Hematopoietic multipotent progenitor cell treated with erythropoietin and hydrocortisone succinate and interleukin-3 and kit ligand, for 6 days (in vitro differentiated cells): ENCODE data around the gene RSKR.
"Not testable (repeated sequence)": the region's sequence is repeated elsewhere in the genome, so short reads cannot be mapped to it uniquely, and the experiment has no call there.

Source experiments
- DNase-seq: peaks from one replicate; pipeline ENCODE4 v3.0.0-alpha.2; 2015

Gene RSKR

GRCh38 chr17:28576758-28577465 lies 37.1 kb downstream of the RSKR start, which contains the start of gene ALDOC:
Gene ALDOC (minus strand): TSS chr17:28576895. CDS start chr17:28575532, 1,363 bp downstream.
- DNase-seq, result peak; percentile 98

- not testable (repeated sequence) for DNase-seq
Observed at GRCh38 chr17:28576016-28576415, 38.0 kb downstream of the RSKR start.

DNA sequence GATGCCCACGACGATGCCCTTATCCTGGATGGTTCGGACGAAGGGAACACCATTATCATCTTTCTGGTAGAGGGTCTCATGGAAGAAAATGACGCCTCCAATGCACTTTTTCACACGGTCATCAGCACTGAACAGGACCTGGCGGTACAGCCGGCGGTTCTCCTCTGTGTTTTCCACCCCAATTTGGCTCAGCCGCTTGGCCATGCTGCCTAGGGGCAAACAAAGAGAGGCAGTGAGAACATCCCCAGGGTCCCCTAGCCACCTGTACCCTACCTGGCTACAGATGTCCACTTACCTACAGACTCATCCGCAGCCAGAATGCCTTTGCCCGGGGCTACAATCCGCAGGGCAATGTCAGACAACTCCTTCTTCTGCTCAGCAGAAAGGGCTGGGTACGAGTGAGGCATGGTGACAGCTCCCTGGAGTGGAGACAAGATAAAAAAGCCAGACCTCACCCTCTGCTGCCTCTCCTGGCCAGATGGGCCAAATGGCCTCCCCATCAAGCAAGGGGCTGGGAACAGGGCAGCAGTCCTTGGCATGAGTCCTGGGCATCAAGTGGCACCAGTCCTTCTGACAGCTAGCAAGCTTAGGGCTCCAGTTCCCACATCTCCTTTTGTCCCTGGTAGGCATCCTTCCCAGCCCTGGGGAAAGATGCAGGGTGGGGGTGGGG lies 38.7 kb downstream of the RSKR start:
- peak; percentile 74 for DNase-seq

DNA sequence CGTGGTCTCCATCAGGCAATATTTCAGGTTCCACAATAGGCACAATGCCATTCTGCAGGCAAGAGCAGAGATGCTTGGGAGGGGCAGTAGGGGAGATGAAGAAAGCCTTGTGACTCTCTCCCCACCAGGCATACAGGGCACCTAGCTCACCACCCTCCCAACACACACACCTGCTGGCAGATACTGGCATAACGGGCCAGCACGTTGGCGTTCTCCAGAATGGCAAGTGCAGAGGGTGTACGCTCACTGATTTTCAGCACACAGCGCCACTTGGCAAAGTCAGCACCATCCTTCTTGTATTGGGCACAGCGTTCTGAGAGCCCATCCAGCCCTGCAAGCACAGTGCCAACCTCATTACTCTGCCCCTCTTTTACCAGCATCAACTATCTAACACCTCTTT lies 39.5 kb downstream of the RSKR start:
- no peak for DNase-seq

DNA sequence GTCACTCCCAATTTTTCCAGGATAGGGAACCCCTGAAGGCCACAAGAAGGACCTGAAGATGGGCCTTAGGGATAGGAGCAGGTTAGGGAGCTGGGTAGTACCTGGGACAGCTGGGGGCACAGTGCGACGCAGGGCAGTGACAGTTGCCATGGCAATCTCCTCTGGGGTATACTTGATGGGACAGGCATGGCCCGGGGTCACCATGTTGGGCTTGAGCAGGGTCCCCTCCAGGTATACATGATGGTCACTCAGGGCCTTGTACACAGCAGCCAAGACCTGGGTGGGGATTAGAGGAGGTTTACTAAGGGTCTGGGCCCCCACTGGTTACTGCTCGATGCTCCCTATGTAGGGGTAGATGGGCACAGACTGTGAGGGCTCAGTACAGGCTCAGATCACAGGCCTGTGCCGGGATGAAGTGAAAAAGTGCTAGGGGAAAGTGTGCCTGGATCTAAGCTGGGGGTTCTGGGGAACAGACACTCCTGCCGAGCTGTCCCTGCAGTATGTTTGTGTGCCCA lies 40.0 kb downstream of the RSKR start:
- no peak for DNase-seq

DNA sequence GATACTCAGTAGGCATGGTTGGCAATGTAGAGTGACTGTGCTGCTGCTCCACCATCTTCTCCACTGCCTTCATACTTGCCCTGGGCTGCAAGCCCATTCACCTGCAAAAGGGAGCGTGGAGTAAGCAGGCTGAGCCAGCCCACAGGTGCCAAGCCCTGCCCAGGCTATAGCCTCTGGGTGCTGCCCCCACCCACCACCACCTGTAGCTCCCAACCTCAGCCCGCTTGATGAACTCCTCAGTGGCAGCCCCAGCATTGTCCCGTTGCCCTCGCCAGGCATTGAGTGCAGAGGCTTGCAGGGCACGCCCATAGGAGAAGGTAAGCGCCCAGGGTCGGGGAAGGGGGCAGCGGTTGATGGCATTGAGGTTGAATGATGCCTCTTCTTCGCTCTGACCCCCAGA lies 40.5 kb downstream of the RSKR start:
- DNase-seq, result no peak

GRCh38 chr17:28573040-28573380 lies 41.0 kb downstream of the RSKR start:
- DNase-seq, result no peak

DNA sequence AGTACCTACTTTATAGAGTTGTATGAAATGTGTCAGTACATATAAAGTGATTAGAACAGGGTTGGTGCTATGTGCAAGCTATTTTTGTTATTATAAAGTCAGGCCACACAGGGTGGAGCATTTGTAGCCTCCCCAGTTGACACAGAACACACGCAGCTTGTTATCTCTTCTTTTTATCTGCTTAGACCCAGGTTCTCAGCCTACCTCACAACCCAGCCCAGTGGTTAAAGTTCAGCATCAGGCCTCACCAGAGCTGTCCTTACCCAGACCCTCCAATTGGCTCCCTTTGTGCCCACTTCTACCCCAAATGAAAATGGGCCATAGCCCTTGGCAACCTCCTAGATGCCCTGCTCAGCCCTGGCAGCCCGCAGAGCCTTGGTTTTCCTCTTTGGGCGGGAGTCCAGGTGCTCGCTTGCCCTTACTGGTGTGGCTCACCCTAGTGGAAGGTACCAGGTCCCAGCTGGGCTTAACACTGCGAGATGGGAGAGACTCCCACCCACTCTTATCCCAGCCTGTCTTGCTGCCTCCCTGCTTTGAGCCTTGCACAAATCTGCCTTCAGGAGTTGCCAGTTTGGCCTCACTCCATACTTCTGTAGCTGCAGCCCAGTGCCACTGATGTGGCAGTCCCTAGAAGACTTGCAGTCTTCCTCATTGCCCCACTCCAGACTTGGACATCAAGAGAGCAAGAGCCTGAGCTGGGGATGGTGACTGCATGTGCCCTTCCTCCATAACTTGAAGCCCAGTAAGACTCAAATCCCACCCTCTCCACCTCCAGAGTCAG lies 41.5 kb downstream of the RSKR start:
- peak; percentile 52 for DNase-seq

GRCh38 chr17:28571361-28572122 lies 42.4 kb downstream of the RSKR start, which contains the start of gene PIGS:
Gene PIGS (minus strand): TSS chr17:28571524. CDS start chr17:28571496, 28 bp downstream.
- DNase-seq, result peak; percentile 97

GRCh38 chr17:28570716-28571360 lies 43.1 kb downstream of the RSKR start:
- DNase-seq, result peak; percentile 75

DNA sequence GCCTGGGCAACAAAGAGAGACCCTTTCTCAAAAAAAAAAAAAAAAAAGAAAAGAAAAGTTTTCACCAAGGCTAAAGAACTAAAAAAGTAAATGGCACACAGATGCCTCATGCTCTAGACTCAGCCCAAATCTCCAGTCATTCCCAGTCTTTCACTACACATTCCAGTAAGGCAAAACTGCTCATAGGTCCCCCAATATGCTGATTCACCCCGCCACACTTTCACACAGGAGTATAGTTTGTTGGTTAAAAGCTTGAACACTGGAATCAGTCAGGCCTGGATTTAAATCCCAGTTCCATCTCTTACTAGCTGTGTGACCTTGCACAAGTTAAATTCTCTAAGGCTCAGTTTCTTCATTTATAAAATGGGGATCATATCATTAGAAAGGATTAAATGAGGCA lies 44.5 kb downstream of the RSKR start:
- no peak for DNase-seq

GRCh38 chr17:28567604-28568003 lies 46.4 kb downstream of the RSKR start:
- peak; percentile 53 for DNase-seq

- no peak for DNase-seq
Observed at GRCh38 chr17:28563475-28563874, 50.5 kb downstream of the RSKR start.
